SU-DHL-6 (cell line): Measurements from ENCODE around the gene EMC7.

ENCODE experiments used
- H2AFZ ChIP-seq: fragments of 200-600 bp; sonication (generic); 2 replicates; pipeline ENCODE4 v1.6.1; 2014; ENCODE audit warnings: low read depth, mild to moderate bottlenecking, moderate library complexity, mixed read lengths, antibody characterized with exemption, low read length; ENCODE audit not compliant: severe bottlenecking
- H3F3A ChIP-seq: fragments of 200-600 bp; shearing (Covaris generic); 2 replicates; pipeline ENCODE4 v1.6.0; 2016; ENCODE audit warnings: antibody characterized with exemption, mild to moderate bottlenecking; ENCODE audit not compliant: insufficient read depth
- H3K27ac ChIP-seq: fragments of 200-600 bp; sonication (generic); 2 replicates; pipeline ENCODE4 v1.5.1; 2016; ENCODE audit warnings: low read depth, mild to moderate bottlenecking, low read length, moderate library complexity, mixed read lengths
- H3K27me3 ChIP-seq: fragments of 200-600 bp; sonication (generic), shearing (Covaris generic); 2 replicates; pipeline ENCODE4 v1.6.0; 2014; ENCODE audit warnings: mild to moderate bottlenecking, low read length
- H3K36me3 ChIP-seq: fragments of 200-600 bp; sonication (generic); 2 replicates; pipeline ENCODE4 v1.6.1; 2014; ENCODE audit warnings: mild to moderate bottlenecking, low read length, mixed read lengths
- H3K4me2 ChIP-seq: fragments of 300-600, 200-600 bp; shearing (Covaris generic), sonication (generic); 2 replicates; pipeline ENCODE4 v1.6.0; 2014; ENCODE audit warnings: low read length, low read depth, mild to moderate bottlenecking; ENCODE audit not compliant: poor library complexity, severe bottlenecking
- H3K4me3 ChIP-seq: fragments of 200-600 bp; sonication (generic); 2 replicates; pipeline ENCODE4 v1.5.1; 2014; ENCODE audit warnings: antibody characterized with exemption, low read length, mild to moderate bottlenecking, mixed read lengths; ENCODE audit not compliant: insufficient read depth, poor library complexity, severe bottlenecking
- H3K79me2 ChIP-seq: fragments of 200-600 bp; sonication (generic); 2 replicates; pipeline ENCODE4 v1.6.1; 2014; ENCODE audit warnings: mild to moderate bottlenecking, low read length, moderate library complexity; ENCODE audit not compliant: insufficient read depth
- H3K9ac ChIP-seq: fragments of 200-600 bp; sonication (generic); 2 replicates; pipeline ENCODE4 v1.7.0; 2014; ENCODE audit warnings: mild to moderate bottlenecking, low read length
- H3K9me2 ChIP-seq: fragments of 200-600 bp; sonication (generic); replicated peaks from 2 replicates; pipeline ENCODE4 v1.6.1; 2014; ENCODE audit warnings: low read length; ENCODE audit not compliant: insufficient read depth
- H3K9me3 ChIP-seq: fragments of 200-600 bp; sonication (generic); 2 replicates; pipeline ENCODE4 v1.6.1; 2014; ENCODE audit warnings: low read length, mixed read lengths; ENCODE audit not compliant: insufficient read depth
- H4K20me1 ChIP-seq: fragments of 200-600 bp; sonication (generic); 2 replicates; pipeline ENCODE4 v1.6.1; 2014; ENCODE audit warnings: low read depth, mild to moderate bottlenecking, antibody characterized with exemption, low read length, moderate library complexity, mixed read lengths
- EZH2phosphoT487 ChIP-seq: fragments of 200-600 bp; sonication (generic), shearing (Covaris generic); conservative IDR thresholded peaks from 2 replicates; pipeline ENCODE4 v1.6.1; 2018; ENCODE audit warnings: mild to moderate bottlenecking, antibody characterized with exemption, low read length, moderate library complexity, mixed read lengths
- TF ChIP-seq, protein P1 (sequence below): fragments of 200-600 bp; sonication (generic); IDR thresholded peaks from one replicate; pipeline ENCODE4 v1.5.1; 2017; ENCODE audit warnings: antibody characterized with exemption, mild to moderate bottlenecking, low read length, moderate library complexity; ENCODE audit not compliant: insufficient read depth, poor library complexity, severe bottlenecking

EMC7 gene

DNA sequence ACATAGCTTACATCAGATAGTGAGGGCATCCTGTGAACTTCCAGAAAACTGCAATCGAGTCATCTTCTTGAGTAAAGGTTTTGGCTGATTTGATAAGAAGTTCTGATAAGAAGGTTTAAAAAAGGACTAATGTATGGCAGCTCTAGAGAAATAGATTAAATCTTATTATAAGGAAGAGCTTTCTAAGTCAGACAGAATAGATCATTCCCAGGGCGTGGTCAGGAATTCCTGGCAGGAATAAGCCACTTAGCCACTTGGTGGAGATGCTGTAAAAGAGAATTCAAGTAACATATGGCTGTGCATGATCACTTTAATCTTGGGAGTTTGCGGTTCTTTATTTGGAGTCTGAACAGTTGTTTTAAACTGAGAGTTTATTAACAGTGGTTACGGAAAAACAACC is 17.6 kb upstream of the EMC7 start:
- Histone ChIP-seq H3K9me2 (no peaks in the 10 kb centered on the region), H3K4me3 (no peak overlapping the region), H3K27me3 (no peaks in the 10 kb centered on the region), H3K4me2 (no peak overlapping the region), H3K36me3 (no peaks in the 10 kb centered on the region), H3F3A (no peaks in the 10 kb centered on the region), H3K79me2 (no peaks in the 10 kb centered on the region), H3K9ac (no peak overlapping the region), H3K9me3 (no peaks in the 10 kb centered on the region), H3K27ac (no peak overlapping the region), H4K20me1 (no peaks in the 10 kb centered on the region), H2AFZ (no peak overlapping the region)
- TF ChIP-seq EZH2phosphoT487, result no peak
- TF ChIP-seq, protein P1, sequence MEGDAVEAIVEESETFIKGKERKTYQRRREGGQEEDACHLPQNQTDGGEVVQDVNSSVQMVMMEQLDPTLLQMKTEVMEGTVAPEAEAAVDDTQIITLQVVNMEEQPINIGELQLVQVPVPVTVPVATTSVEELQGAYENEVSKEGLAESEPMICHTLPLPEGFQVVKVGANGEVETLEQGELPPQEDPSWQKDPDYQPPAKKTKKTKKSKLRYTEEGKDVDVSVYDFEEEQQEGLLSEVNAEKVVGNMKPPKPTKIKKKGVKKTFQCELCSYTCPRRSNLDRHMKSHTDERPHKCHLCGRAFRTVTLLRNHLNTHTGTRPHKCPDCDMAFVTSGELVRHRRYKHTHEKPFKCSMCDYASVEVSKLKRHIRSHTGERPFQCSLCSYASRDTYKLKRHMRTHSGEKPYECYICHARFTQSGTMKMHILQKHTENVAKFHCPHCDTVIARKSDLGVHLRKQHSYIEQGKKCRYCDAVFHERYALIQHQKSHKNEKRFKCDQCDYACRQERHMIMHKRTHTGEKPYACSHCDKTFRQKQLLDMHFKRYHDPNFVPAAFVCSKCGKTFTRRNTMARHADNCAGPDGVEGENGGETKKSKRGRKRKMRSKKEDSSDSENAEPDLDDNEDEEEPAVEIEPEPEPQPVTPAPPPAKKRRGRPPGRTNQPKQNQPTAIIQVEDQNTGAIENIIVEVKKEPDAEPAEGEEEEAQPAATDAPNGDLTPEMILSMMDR, result no peak

- no peaks in the 10 kb centered on the region for H4K20me1 ChIP-seq
- no peaks in the 10 kb centered on the region for H3F3A ChIP-seq
- no peaks in the 10 kb centered on the region for H3K9me3 ChIP-seq
- H3K27ac ChIP-seq, result no peak overlapping the region
- no peak overlapping the region for H3K9ac ChIP-seq
- TF ChIP-seq, protein P1, result no peak
- no peak for TF ChIP-seq EZH2phosphoT487
- no peak overlapping the region for H2AFZ ChIP-seq
- no peaks in the 10 kb centered on the region for H3K9me2 ChIP-seq
- no peaks in the 10 kb centered on the region for H3K27me3 ChIP-seq
- no peak overlapping the region for H3K4me2 ChIP-seq
- H3K79me2 ChIP-seq, result no peaks in the 10 kb centered on the region
- no peak overlapping the region for H3K4me3 ChIP-seq
- no peaks in the 10 kb centered on the region for H3K36me3 ChIP-seq
Observed at GRCh38 chr15:34116620-34117019, 15.0 kb upstream of the EMC7 start.

GRCh38 chr15:34114739-34115138 is 13.1 kb upstream of the EMC7 start:
- Histone ChIP-seq H3K36me3 (no peaks in the 10 kb centered on the region), H3K4me2 (no peak overlapping the region), H4K20me1 (no peaks in the 10 kb centered on the region), H3K4me3 (no peak overlapping the region), H3F3A (no peaks in the 10 kb centered on the region), H3K27me3 (no peaks in the 10 kb centered on the region), H3K79me2 (no peaks in the 10 kb centered on the region), H3K27ac (no peak overlapping the region), H2AFZ (no peak overlapping the region), H3K9me2 (no peaks in the 10 kb centered on the region), H3K9me3 (no peaks in the 10 kb centered on the region), H3K9ac (no peak overlapping the region)
- TF ChIP-seq, protein P1, result no peak
- TF ChIP-seq EZH2phosphoT487, result no peak
